ENCODE measurements around the gene TRAM2. TPM values are rescaled to one million over a fixed set of nuclear protein-coding genes. Genes with fewer than 3 reads are reported as not detected.

TRAM2 gene
- total and polyA plus RNA-seq, 9 of the 15 experiments (the other 6 are each of a cell fraction or from before 2014, with no cell fraction given) = 2.6 to 13.3 (median 8.9) TPM

DNA sequence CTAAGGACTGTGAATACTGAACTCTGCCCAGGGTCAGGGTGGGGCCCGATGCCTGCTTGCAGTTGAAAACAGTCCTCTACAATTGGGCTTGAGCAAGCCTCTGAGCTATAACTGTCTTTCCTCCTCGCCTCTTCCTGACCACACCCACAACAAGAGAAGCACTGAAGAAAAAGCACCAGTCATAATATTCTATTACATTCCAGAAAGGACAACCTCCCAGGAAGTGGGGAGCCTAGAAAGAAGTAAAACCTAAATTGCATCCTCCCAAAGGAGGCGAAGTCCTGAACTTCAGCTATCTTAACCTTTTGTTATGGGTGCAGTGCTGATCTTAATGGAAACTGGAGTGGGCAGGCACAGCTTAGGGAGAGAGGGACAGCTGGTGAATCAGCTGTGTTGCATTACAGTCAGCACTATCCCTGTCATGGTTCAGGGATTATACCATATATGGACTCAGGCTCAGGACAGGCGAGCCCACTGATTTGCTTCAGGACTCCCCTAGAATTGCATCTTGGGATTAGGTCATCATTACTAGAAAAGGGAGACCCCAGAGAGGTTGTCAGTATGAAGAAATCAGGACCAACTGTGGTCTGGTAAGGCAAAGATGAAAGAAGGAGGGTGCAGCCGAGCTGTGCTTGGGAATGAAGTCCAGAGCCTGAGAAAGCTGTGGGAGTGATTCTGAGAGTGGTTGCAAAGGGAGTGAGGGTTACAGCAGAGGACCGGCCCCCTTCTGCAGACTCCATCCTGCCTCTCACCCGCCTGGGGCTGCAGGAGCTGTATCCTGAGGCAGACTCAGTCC lies 18.3 kb upstream of the TRAM2 start:
- in situ Hi-C loops (cut with MboI) (loop anchor here (5.0 kb wide), 1 partner anchor 178 kb away; no protein-coding TSS in a partner anchor), intact Hi-C loops (cut with micrococcal nuclease) (loop anchor here (5.0 kb wide), 3 partner anchors 47 to 93 kb away; no protein-coding TSS in a partner anchor)
- H3K9me1 ChIP-seq (ENCODE audit: control insufficient read depth, insufficient read depth, low read length) = no peaks in the 10 kb centered on the region
- no peaks in the 10 kb centered on the region for H3K27me3 ChIP-seq (ENCODE audit: control insufficient read depth in 2 of 2, insufficient read depth in 2 of 2, low read length in 2 of 2)
- 7% methylated on average over 7 of the region's 7 CpGs for WGBS (ENCODE audit: insufficient coverage, low coverage, missing lambda C conversion rate)
- no peaks in the 10 kb centered on the region for H3K36me3 ChIP-seq (ENCODE audit: control insufficient read depth, insufficient read depth, low read length)
- DNase-seq (ENCODE audit: extremely low read depth in 1 of 4, low spot score in 3 of 4) (no peak), FAIRE-seq (no peak), ATAC-seq (peak; percentile 25; the same call in 2 of the 3 replicates)
- H3K9ac ChIP-seq (ENCODE audit: insufficient read depth in 1 of 2, low read depth in 2 of 2, low read length in 2 of 2) = no peak overlapping the region
- CTCF ChIA-PET (ENCODE audit: low intra/inter-chr PET ratio) = no interaction called here
- H3K4me2 ChIP-seq (ENCODE audit: insufficient read depth, low read length) = peak overlapping the region; percentile 13; the same call in 1 of the 2 replicates
- peaks cover 0 to 14% of the 10 kb centered on the region in 2 experiments; a peak in 3 of 5 replicates for H3K4me1 ChIP-seq (replicated peaks in 1 of 2; ENCODE audit: control insufficient read depth in 2 of 2, insufficient read depth in 2 of 2, low read length in 2 of 2)
- no peaks in the 10 kb centered on the region for H3K9me3 ChIP-seq (replicated peaks; ENCODE audit: control insufficient read depth, insufficient read depth, low read depth, low read length)
- BruUV-seq (replicated peaks) = no TSS peak
- POLR2A ChIA-PET = interaction anchor here (0.6 to 1.2 kb wide), 2 partner anchors 174 to 175 kb away, joined by 3 read pairs; partner anchors contain the start of gene EFHC1
- H3K79me2 ChIP-seq (ENCODE audit: control insufficient read depth, insufficient read depth, low read length) = no peaks in the 10 kb centered on the region
- no peak overlapping the region for H3K27ac ChIP-seq (ENCODE audit: extremely low read depth, low read depth, low read length)
- no peaks in the 10 kb centered on the region for H4K20me1 ChIP-seq (replicated peaks; ENCODE audit: control insufficient read depth, insufficient read depth, low read length)
- H2AFZ ChIP-seq (ENCODE audit: low read depth, low read length) = peak overlapping the region; percentile 42
- no peak overlapping the region for H3K4me3 ChIP-seq
- TF ChIP-seq ILK (tag; IDR thresholded peaks at IDR 0.05; ENCODE audit: borderline replicate concordance, low read depth) (no peak), ZNF12 (CRISPR knock-in tag; IDR thresholded peaks at IDR 0.05) (0 out of 2 replicates have a peak, but pooled peaks have one; percentile 29), ZNF324 (CRISPR knock-in tag; IDR thresholded peaks at IDR 0.05) (no peak), ZNF133 (CRISPR knock-in tag; IDR thresholded peaks at IDR 0.05) (no peak), PHF8 (IDR thresholded peaks at IDR 0.05; ENCODE audit: borderline replicate concordance, low read length) (no peak), NFATC3 (IDR thresholded peaks at IDR 0.05) (no peak), ZNF583 (CRISPR knock-in tag; IDR thresholded peaks at IDR 0.05) (no peak), RBM25 (IDR thresholded peaks at IDR 0.05; ENCODE audit: low read depth, low read length, severe bottlenecking) (no peak), DACH1 (IDR thresholded peaks at IDR 0.05; ENCODE audit: partially characterized antibody) (peak; percentile 76), ZC3H11A (IDR thresholded peaks at IDR 0.05; ENCODE audit: low read depth, low read length) (no peak), ZNF134 (CRISPR knock-in tag; conservative IDR thresholded peaks at IDR 0.05) (no peak), PTTG1 (tag; IDR thresholded peaks at IDR 0.05; ENCODE audit: low read depth) (no peak)
- TF ChIP-seq, protein P1, sequence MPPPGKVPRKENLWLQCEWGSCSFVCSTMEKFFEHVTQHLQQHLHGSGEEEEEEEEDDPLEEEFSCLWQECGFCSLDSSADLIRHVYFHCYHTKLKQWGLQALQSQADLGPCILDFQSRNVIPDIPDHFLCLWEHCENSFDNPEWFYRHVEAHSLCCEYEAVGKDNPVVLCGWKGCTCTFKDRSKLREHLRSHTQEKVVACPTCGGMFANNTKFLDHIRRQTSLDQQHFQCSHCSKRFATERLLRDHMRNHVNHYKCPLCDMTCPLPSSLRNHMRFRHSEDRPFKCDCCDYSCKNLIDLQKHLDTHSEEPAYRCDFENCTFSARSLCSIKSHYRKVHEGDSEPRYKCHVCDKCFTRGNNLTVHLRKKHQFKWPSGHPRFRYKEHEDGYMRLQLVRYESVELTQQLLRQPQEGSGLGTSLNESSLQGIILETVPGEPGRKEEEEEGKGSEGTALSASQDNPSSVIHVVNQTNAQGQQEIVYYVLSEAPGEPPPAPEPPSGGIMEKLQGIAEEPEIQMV (tag; conservative IDR thresholded peaks at IDR 0.05; ENCODE audit: low read depth) = no peak
- TF ChIP-seq, protein P2, sequence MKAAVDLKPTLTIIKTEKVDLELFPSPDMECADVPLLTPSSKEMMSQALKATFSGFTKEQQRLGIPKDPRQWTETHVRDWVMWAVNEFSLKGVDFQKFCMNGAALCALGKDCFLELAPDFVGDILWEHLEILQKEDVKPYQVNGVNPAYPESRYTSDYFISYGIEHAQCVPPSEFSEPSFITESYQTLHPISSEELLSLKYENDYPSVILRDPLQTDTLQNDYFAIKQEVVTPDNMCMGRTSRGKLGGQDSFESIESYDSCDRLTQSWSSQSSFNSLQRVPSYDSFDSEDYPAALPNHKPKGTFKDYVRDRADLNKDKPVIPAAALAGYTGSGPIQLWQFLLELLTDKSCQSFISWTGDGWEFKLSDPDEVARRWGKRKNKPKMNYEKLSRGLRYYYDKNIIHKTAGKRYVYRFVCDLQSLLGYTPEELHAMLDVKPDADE (conservative IDR thresholded peaks at IDR 0.05; ENCODE audit: control insufficient read depth, low read depth, low read length) = no peak
- TF ChIP-seq, protein P3, sequence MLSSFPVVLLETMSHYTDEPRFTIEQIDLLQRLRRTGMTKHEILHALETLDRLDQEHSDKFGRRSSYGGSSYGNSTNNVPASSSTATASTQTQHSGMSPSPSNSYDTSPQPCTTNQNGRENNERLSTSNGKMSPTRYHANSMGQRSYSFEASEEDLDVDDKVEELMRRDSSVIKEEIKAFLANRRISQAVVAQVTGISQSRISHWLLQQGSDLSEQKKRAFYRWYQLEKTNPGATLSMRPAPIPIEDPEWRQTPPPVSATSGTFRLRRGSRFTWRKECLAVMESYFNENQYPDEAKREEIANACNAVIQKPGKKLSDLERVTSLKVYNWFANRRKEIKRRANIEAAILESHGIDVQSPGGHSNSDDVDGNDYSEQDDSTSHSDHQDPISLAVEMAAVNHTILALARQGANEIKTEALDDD (IDR thresholded peaks at IDR 0.05) = no peak
- TF ChIP-seq, protein P4, sequence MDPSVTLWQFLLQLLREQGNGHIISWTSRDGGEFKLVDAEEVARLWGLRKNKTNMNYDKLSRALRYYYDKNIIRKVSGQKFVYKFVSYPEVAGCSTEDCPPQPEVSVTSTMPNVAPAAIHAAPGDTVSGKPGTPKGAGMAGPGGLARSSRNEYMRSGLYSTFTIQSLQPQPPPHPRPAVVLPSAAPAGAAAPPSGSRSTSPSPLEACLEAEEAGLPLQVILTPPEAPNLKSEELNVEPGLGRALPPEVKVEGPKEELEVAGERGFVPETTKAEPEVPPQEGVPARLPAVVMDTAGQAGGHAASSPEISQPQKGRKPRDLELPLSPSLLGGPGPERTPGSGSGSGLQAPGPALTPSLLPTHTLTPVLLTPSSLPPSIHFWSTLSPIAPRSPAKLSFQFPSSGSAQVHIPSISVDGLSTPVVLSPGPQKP (CRISPR knock-in tag; IDR thresholded peaks at IDR 0.05) = no peak
- TF ChIP-seq, protein P5, sequence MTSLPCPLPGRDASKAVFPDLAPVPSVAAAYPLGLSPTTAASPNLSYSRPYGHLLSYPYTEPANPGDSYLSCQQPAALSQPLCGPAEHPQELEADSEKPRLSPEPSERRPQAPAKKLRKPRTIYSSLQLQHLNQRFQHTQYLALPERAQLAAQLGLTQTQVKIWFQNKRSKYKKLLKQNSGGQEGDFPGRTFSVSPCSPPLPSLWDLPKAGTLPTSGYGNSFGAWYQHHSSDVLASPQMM (CRISPR knock-in tag; IDR thresholded peaks at IDR 0.05) = no peak
